Mononuclear cell (primary cell): ENCODE data around the gene SMPDL3A. TPM values are rescaled to one million over a fixed set of nuclear protein-coding genes. Genes with fewer than 3 reads are reported as not detected.

Experiments
- H3K27me3 ChIP-seq: 2 replicates; pipeline ENCODE4 v1.6.0; 2011; ENCODE audit warnings: low read length, control low read depth; ENCODE audit not compliant: insufficient read depth
- H3K4me1 ChIP-seq: 2 replicates; pipeline ENCODE4 v1.5.1; 2011; ENCODE audit warnings: mild to moderate bottlenecking, low read length, control low read depth; ENCODE audit not compliant: insufficient read depth
- H3K4me3 ChIP-seq: 2 replicates; pipeline ENCODE4 v1.5.1; 2011; ENCODE audit warnings: mild to moderate bottlenecking, low read length, moderate library complexity
- H3K9me3 ChIP-seq: 2 replicates; pipeline ENCODE4 v1.5.1; 2011; ENCODE audit warnings: low read depth, mild to moderate bottlenecking, control low read depth, low read length
- total RNA-seq: library from RNA; depleted of rRNA; stranded (reverse); fragments of >200 nt; gene quantifications from one replicate; pipeline ENCODE4 v1.2.3, GENCODE V29; 2012

SMPDL3A gene
- total RNA-seq, 1 donor = 10.7 TPM

DNA sequence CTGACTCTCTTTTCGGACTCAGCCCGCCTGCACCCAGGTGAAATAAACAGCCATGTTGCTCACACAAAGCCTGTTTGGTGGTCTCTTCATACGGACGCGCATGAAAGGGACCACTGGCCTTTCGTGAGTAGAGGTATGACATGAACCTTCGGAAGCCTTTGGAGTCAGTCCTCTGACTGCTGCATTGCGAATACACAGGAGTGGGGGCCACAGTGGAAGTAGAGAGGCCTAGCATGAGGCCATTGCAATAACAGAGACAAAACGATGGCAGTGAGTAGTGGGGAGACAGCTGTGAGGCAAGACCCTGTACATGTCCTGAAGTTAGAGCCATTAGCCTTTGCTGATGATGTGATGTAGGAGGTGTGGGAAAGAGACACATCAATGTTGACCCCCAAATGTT lies 56.4 kb downstream of the SMPDL3A start:
- H3K27me3 ChIP-seq = no peaks in the 10 kb centered on the region
- H3K4me1 ChIP-seq = no peaks in the 10 kb centered on the region
- H3K4me3 ChIP-seq = no peak overlapping the region
- H3K9me3 ChIP-seq = no peaks in the 10 kb centered on the region

- Histone ChIP-seq H3K4me3 (no peak overlapping the region), H3K9me3 (no peaks in the 10 kb centered on the region), H3K27me3 (no peaks in the 10 kb centered on the region), H3K4me1 (no peaks in the 10 kb centered on the region)
Measured at GRCh38 chr6:122845916-122846612, 57.0 kb downstream of the SMPDL3A start.

- Histone ChIP-seq H3K9me3 (no peaks in the 10 kb centered on the region), H3K27me3 (no peaks in the 10 kb centered on the region), H3K4me1 (no peaks in the 10 kb centered on the region), H3K4me3 (no peak overlapping the region)
Measured at GRCh38 chr6:122853259-122853995, 64.4 kb downstream of the SMPDL3A start.

Other genes with a start within 250 kb of the SMPDL3A start
- 2.1 TPM for gene PKIB, start 178.9 kb upstream of the SMPDL3A start, total RNA-seq
- not detected for gene FABP7, start 9.5 kb upstream of the SMPDL3A start, total RNA-seq
- under 0.01 TPM for gene CLVS2, start 207.0 kb downstream of the SMPDL3A start, total RNA-seq